Hindlimb muscle (tissue), 1 donor: ENCODE results near the gene ZNF768. TPM values are rescaled to one million over a fixed set of nuclear protein-coding genes. Genes with fewer than 3 reads are reported as not detected.

Experiments used
- DNase-seq: peaks from one replicate; pipeline ENCODE4 v3.0.0-alpha.2; 2013
- polyA plus RNA-seq: library from polyadenylated mRNA; unstranded; fragments of 120-200 nt; gene quantifications from one replicate; pipeline ENCODE4 v1.2.1, GENCODE V29; 2013; ENCODE audit not compliant: insufficient read length

Gene ZNF768
- 31.0 TPM for polyA plus RNA-seq

- peak; percentile 57 for DNase-seq
Measured at GRCh38 chr16:30526137-30526822, at the start of gene ZNF768. ZNF768 (minus strand) TSS chr16:30526566; CDS start chr16:30526413, 153 bp downstream.

DNA sequence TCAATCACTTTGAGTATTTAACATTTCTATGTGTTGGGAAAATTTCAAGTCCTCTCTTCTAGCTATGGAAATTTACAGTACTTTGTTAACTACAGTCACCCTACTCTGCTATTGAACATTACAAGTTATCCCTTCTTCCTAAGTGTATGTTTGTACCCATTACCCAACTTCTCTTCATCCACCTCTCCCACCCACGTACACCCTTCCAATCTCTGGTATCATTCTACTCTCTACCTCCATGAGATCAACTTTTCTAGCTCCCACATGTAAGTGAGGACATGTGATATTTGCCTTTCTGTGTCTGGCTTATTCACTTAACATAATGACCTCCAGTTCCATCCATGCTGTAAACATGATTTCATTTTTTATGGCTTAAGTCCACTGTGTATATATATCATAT, 48.3 kb upstream of the ZNF768 start:
- DNase-seq: no peak

DNA sequence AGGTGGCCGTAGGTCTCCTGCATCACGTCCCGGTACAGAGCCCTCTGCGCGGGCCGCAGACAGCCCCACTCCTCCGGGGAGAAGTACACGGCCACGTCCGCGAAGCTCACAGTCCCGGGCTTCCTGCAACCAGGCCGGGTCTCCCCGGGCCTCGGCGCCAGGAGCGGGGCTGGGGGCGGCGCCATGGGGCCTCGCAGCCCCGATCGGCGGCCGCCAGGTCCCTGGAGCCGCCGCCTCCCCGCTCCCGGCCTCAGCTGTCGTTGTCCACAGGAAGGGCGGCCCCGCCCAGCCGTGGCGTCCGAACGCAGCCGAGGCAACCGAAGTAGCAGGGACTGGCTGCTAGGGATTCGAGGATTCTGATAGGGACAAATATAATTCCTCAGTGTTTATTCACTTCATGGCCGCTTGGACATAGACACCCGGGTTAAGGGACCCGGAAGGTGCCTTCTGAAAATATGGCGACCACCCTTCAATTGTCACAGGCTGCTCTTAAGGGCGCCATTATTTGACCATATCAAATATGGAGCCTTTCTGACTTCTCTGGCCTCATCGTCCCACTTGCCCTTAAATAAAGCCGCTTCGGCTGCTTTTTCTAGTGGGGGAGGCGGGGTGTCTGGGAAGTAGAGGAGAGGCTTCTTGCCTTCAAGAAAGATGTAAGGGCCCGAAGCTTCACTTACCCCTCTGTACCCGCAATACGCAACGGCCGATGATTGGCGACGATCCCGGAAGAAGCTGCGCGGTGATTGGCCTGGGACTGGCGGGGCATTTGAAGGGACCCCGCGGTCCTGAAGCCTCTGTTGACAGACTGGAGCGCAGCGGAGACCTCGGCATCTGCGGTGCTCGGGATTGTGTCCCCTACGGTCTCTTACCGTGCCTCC, 45.3 kb upstream of the ZNF768 start, which contains the start of gene ZNF688:
Gene ZNF688 (minus strand): TSS at position 270 of the 878 bp plus-strand sequence. CDS start 85 bp downstream, at position 185.
- DNase-seq: peak; percentile 96

- DNase-seq: peak; percentile 62
Measured at GRCh38 chr16:30570636-30571444, 44.5 kb upstream of the ZNF768 start.

DNA sequence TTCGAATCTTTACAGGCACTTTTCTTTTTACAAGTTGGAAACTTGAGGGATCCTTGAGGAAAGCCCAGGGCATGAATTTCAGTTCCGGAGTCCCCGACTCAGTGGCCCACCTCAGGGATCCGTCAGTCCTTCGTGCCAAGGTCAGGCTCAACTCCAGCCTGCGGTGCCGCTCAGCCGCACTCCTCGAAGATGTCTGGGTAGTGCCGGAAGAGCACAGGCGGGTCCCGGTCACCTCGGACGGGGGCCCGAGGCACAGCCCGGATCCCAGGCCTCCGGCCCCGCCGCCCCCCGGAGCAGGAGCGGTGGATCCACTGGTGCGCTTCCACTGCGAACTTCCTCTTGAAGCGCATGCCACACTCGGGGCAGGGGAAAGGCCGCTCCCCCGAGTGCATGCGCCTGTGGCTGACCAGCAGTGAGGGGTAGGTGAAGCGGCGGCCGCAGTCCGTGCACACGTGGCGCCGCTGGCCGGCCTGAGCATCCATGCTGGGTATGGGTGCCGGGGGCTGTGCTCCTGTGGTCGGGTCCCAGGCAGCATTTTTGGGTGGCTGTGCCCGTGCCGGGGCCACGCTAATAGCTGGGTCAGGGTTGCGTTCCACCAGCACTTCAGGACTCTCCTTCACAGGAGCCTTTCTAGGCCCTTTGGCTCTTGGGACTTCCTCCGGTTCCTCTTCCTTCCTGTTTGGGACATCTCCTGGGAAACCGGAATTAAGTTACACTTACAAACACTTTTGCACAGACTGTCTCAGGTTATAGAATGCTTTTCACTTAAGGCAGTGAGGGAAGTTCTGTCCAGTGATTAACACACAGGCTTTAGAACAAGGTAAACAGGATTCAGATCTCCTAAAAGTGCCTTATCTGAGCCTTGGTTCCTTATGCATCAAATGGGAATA, 43.6 kb upstream of the ZNF768 start:
- no peak for DNase-seq

DNA sequence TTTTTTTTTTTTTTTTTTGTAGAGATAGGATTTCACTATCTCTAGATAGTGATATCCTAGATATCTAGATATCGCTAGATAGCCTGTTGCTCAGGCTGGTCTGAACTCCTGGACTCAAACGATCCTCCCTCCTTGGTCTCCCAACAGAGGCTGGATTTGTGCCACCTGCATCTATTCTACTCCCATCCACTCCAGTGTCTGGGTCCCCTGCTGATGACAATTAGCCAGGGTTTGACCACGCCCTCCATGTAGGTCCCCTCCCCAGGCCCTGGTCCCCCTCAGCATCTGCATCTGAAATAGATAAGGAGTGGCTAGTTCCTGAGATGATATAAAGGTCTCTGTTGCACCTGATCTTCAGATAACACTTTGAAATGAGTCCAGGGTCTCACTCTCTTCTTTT, 42.9 kb upstream of the ZNF768 start:
- DNase-seq: no peak

DNA sequence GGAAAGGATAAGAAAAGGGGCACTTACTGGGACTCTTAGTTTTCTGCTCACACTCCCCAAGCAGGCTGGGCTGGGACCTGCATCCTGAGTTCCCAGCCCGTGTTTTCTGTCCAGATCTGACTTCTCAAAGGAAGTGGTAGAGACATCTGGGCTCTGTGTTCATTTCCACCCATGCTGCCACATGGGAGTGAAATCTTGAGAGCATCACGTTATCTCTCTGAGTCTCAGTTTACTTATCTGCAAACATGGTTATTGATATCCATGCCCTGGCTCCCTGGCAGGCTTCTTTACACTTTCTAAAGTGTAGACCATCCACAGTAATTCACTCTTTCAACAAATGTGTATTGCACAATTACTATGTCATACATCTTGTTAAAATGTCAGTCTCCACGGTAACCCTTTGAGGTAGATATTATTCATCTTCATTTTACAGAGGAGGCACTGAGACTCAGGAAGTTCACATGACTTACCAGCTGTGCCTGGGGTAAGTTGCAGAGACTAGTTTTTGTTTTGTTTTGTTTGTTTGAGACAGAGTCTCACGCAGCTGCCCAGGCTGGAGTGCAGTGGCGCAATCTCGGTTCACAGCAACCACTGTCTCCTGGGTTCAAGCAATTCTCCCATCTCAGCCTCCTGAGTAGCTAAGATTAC, 41.7 kb upstream of the ZNF768 start:
- no peak for DNase-seq

GRCh38 chr16:30567160-30567990, 41.0 kb upstream of the ZNF768 start:
- no peak for DNase-seq

DNA sequence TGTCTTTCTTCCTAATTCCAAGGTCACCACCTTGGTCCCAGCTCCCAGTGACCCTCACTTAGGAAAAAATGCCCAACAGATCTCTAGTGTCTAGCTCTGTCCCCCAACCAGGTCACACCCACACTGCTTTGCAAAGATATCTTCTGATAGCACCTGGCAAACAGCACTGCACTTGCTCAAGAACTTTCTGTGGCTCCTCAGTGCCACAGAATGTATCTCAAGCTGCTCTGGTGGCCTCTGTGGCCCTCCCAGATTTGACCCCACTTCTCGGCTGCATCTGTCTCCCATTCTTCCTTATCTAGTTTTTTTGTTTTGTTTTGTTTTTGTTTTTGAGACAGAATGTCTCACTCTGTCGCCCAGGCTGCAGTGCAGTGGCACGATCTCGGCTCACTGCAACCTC, 40.2 kb upstream of the ZNF768 start:
- DNase-seq: no peak

DNA sequence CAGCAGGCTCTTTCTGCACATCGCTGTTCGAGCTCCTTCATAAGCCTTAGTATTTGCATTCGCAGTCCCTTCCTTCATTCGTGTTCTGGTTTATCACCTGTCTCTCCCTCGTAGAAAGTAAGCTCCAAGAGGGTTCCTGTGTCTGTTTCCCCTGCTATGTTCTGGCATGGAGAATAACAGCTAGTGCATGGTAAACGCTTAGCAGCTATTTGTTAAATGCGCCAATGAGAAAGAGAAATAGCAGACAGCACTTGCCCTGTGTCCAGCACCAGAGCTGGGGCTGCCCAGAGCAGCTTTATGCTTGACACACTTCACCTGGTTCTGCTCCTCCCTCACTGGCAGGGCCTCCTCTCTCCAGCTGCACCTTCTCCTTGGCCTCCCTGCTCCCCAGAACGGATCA, 39.6 kb upstream of the ZNF768 start:
- no peak for DNase-seq

DNA sequence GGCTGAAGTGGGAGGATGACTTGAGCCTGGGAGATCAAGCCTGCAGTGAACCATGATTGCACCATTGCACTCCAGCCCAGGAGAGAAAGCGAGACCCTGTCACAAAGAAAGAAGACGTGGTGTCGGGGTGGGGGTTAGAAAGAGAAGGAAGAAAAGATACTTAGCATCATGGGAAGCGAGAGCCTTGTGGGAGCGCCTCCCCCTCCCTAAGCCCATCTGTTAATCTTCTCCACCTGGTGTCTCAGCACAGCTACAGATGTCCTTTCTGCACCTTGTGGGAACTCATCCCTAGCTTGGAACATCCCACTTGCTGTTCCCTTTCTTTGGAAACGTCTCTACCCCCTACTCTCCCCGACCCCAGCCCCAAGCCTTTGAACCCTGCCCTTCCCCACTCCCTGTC, 39.2 kb upstream of the ZNF768 start:
- no peak for DNase-seq

GRCh38 chr16:30562021-30562420, 35.7 kb upstream of the ZNF768 start:
- DNase-seq: no peak

DNA sequence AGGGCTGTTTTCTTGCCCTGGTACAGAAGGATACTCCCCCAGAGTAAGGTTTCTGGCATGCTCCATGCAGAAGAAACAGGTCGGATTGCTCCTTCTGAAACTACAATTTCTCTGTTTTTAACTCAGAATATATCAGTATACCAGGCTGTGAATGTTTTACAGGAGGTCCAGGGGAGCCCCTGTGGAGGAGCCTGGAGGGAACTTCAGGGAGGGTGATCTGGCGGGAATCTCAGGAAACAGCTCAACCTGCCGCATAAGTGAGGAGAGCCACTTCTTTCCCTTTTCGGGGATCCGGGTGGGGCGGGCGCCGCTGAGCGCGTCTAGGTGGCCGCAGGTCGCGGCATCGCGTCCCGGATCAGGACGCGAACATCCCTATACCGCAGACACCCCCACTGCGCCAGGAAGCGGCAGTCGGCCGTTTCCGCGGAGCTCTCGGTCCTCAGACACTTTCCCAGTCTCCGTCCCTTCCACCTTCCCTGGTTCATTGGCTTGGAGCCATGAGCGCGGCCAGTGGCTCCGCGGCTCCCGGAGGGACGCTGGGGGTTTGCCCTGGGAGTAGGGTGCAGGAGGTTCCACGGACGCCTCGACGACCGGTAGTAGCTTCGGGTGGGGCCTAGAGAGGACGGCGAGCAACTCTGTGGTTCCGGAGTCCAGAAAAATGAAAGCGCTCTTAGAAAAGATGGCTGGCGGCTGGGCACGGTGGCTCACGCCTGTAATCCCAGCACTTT, 34.9 kb upstream of the ZNF768 start:
- no peak for DNase-seq

GRCh38 chr16:30559690-30560089, 33.3 kb upstream of the ZNF768 start:
- DNase-seq: no peak

DNA sequence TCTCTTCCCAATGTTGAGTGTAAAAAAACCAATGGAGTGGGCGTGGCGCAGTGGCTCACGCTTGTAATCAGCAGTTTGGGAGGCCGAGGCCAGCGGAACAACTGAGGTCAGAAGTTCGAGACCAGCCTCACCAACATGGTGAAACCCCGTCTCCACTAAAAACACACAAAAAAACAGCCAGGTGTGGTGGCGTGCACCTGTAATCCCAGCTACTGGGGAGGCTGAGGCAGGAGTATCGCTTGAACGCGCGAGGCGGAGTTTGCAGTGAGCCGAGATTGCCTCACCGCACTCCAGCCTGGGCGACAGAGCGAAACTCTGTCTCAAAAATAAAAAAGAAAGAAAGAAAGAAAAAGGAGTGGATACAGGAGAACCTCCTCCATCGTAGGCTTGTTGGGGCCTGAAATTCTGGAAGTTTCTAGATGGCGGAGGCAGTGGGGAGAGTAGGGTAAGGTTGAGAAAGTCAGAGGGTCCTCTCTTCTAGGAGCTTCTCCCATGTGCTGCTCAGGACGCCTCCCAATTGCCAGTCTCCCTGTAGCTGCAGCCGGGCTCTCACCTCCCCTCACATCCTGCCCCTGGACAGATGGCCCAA, 32.5 kb upstream of the ZNF768 start:
- no peak for DNase-seq

- peak; percentile 96 for DNase-seq
Measured at GRCh38 chr16:30557957-30558788, 31.8 kb upstream of the ZNF768 start, which contains the start of gene ZNF764. ZNF764 (minus strand) TSS chr16:30558374; CDS start chr16:30558182, 192 bp downstream.

GRCh38 chr16:30557707-30557956, 31.3 kb upstream of the ZNF768 start:
- no peak for DNase-seq

GRCh38 chr16:30556125-30556473, 29.7 kb upstream of the ZNF768 start:
- no peak for DNase-seq
